HepG2 (cell line): ENCODE data around the gene EMC10. TPM values are rescaled to one million over a fixed set of nuclear protein-coding genes. Genes with fewer than 3 reads are reported as not detected.

Experiments
- ARNTL ChIP-seq: sonication (generic); formaldehyde crosslinking; IDR thresholded peaks from 2 replicates; pipeline ENCODE4 v1.4.0; 2020; ENCODE audit warnings: mild to moderate bottlenecking, missing genetic modification reagents
- CAMTA2 ChIP-seq: sonication (generic); formaldehyde crosslinking; IDR thresholded peaks from 2 replicates; pipeline ENCODE4 v1.4.0; 2020; ENCODE audit warnings: mild to moderate bottlenecking, missing genetic modification reagents, borderline replicate concordance
- MYNN ChIP-seq: sonication (generic); formaldehyde crosslinking; IDR thresholded peaks from 2 replicates; pipeline ENCODE4 v1.4.0; 2020; ENCODE audit warnings: mild to moderate bottlenecking, low read depth, missing genetic modification reagents
- SRSF9 ChIP-seq: fragments of 200-400 bp; formaldehyde crosslinking; IDR thresholded peaks from 2 replicates; pipeline ENCODE4 v1.6.1; 2018; ENCODE audit warnings: borderline replicate concordance, mild to moderate bottlenecking, low read depth, low read length; ENCODE audit not compliant: insufficient read depth, poor library complexity, severe bottlenecking
- SRY ChIP-seq: sonication (generic); formaldehyde crosslinking; IDR thresholded peaks from 2 replicates; pipeline ENCODE4 v1.8.0; 2022; ENCODE audit warnings: mild to moderate bottlenecking, missing genetic modification reagents
- STAG1 ChIP-seq: sonication (generic); formaldehyde crosslinking; IDR thresholded peaks from 2 replicates; pipeline ENCODE4 v1.4.0; 2020; ENCODE audit warnings: missing genetic modification reagents
- TBP ChIP-seq: sonication (generic); formaldehyde crosslinking; IDR thresholded peaks from 2 replicates; pipeline ENCODE4 v1.5.0; 2020; ENCODE audit warnings: missing genetic modification reagents
- polyA plus RNA-seq, 8 experiments: library from polyadenylated mRNA; depleted of rRNA in 3 of 8; stranded (reverse) in 7 of 8; unstranded in 1 of 8; fragments of >200 nt; fragmentation: Illumina TruSeq in 4 of 8; extraction: Trizol in 4 of 8; gene quantifications; 2 replicates each; pipeline versions ENCODE4 v1.2.1 to v1.2.3, GENCODE V29; 2011 to 2016; ENCODE audit warnings: low read depth in 4 of 8, missing spikeins in 1 of 8, mixed read lengths in 1 of 8; ENCODE audit not compliant: insufficient read depth in 1 of 8
- total RNA-seq, 5 experiments: library from RNA; depleted of rRNA; stranded (reverse); fragments of >200 nt; fragmentation: Illumina TruSeq; extraction: Trizol; gene quantifications; 2 replicates each; pipeline ENCODE4 v1.2.3, GENCODE V29; 2016; ENCODE audit warnings: low read depth in 1 of 5
- TF ChIP-seq, protein P1 (sequence below): IDR thresholded peaks from 2 replicates; pipeline ENCODE4 v1.6.1; 2016; ENCODE audit warnings: missing biosample characterization, missing genetic modification reagents, low read depth
- TF ChIP-seq, protein P2 (sequence below): sonication (generic); formaldehyde crosslinking; IDR thresholded peaks from 2 replicates; pipeline ENCODE4 v1.9.0; 2021; ENCODE audit warnings: mild to moderate bottlenecking, missing genetic modification reagents

The EMC10 gene
- total and polyA plus RNA-seq, 2 of the 13 experiments (the other 11 are each of a cell fraction or from before 2014, with no cell fraction given) = not detected

DNA sequence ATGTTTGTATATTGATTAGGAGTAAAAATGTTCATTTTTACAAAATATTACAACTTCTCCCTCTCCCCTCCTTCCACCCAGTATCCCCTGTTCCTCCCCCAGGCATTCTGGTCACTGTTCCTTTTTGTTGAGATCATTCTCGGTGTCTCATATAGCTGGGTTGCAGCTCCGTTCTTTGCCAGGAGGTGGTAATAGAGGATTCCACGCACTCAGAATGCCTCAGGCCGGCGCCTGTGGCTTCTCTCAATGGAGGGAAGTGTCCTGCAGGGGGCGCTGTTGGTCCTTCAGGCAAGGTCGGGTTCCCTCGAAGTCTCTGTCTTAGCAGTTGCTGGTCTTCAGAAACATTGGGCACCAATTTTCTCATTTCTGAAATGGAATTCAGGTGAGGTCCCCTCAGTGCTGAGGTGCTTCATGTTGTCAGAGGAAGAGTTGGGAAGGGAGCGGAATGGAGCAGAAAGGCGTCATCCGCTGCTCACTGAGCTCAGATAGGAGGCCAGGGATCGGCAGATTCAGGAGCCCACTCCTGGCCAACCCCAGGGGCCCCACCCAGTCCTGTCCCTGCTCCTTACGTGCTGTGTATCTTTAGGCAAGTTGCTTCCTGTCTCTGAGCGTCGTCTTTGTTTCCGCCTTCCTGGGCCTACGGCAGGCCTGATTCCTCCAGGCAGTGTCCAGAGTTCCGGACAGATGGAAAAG lies 10.7 kb downstream of the EMC10 start (continued):
- TF ChIP-seq CAMTA2 (CRISPR knock-in tag) (no peak), STAG1 (CRISPR knock-in tag) (0 out of 2 replicates have a peak, but pooled peaks have one; percentile 16), TBP (CRISPR knock-in tag) (no peak), MYNN (CRISPR knock-in tag) (no peak), SRSF9 (no peak), ARNTL (CRISPR knock-in tag) (no peak), SRY (no peak)
- TF ChIP-seq, protein P1, sequence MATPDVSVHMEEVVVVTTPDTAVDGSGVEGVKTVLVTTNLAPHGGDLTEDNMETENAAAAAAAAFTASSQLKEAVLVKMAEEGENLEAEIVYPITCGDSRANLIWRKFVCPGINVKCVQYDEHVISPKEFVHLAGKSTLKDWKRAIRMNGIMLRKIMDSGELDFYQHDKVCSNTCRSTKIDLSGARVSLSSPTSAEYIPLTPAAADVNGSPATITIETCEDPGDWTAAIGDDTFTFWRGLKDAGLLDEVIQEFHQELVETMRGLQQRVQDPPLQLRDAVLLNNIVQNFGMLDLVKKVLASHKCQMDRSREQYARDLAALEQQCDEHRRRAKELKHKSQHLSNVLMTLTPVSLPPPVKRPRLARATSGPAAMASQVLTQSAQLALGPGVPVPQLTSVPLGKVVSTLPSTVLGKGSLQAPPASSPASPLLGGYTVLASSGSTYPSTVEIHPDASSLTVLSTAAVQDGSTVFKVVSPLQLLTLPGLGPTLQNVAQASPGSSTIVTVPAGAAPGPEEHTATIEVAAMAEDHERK (CRISPR knock-in tag) = no peak
- TF ChIP-seq, protein P2, sequence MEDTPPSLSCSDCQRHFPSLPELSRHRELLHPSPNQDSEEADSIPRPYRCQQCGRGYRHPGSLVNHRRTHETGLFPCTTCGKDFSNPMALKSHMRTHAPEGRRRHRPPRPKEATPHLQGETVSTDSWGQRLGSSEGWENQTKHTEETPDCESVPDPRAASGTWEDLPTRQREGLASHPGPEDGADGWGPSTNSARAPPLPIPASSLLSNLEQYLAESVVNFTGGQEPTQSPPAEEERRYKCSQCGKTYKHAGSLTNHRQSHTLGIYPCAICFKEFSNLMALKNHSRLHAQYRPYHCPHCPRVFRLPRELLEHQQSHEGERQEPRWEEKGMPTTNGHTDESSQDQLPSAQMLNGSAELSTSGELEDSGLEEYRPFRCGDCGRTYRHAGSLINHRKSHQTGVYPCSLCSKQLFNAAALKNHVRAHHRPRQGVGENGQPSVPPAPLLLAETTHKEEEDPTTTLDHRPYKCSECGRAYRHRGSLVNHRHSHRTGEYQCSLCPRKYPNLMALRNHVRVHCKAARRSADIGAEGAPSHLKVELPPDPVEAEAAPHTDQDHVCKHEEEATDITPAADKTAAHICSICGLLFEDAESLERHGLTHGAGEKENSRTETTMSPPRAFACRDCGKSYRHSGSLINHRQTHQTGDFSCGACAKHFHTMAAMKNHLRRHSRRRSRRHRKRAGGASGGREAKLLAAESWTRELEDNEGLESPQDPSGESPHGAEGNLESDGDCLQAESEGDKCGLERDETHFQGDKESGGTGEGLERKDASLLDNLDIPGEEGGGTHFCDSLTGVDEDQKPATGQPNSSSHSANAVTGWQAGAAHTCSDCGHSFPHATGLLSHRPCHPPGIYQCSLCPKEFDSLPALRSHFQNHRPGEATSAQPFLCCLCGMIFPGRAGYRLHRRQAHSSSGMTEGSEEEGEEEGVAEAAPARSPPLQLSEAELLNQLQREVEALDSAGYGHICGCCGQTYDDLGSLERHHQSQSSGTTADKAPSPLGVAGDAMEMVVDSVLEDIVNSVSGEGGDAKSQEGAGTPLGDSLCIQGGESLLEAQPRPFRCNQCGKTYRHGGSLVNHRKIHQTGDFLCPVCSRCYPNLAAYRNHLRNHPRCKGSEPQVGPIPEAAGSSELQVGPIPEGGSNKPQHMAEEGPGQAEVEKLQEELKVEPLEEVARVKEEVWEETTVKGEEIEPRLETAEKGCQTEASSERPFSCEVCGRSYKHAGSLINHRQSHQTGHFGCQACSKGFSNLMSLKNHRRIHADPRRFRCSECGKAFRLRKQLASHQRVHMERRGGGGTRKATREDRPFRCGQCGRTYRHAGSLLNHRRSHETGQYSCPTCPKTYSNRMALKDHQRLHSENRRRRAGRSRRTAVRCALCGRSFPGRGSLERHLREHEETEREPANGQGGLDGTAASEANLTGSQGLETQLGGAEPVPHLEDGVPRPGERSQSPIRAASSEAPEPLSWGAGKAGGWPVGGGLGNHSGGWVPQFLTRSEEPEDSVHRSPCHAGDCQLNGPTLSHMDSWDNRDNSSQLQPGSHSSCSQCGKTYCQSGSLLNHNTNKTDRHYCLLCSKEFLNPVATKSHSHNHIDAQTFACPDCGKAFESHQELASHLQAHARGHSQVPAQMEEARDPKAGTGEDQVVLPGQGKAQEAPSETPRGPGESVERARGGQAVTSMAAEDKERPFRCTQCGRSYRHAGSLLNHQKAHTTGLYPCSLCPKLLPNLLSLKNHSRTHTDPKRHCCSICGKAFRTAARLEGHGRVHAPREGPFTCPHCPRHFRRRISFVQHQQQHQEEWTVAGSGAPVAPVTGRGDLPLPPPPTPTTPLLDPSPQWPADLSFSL (CRISPR knock-in tag) = no peak
- TF ChIP-seq, all 625 proteins: peak for 4
